A549 (cell line): ENCODE data around the gene MCRIP1. TPM values are rescaled to one million over a fixed set of nuclear protein-coding genes. Genes with fewer than 3 reads are reported as not detected.

Experiments
- ATAC-seq, 2 experiments: fragments of 200-7000 bp in 1 of 2; fragments of >200 bp in 1 of 2; cut with Nextera tagmentation in 1 of 2; cut with Tn5 transposase in 1 of 2; 3 replicates each; pipeline versions ENCODE4 v1.8.0 to v1.9.1; 2018 to 2020; ENCODE audit warnings: mild to moderate bottlenecking in 1 of 2, moderate library complexity in 1 of 2
- CTCF ChIA-PET: fragments of 300-600 bp; sonication (Branson Sonifier 250); formaldehyde crosslinking; extraction: SDS; loops from one replicate; lab custom pipeline; 2021; ENCODE audit warnings: antibody characterized with exemption, inconsistent platforms; lab: Yijun Ruan, JAX
- POLR2A ChIA-PET: fragments of 350-600 bp; formaldehyde crosslinking; extraction: SDS; loops from one replicate; lab custom pipeline; 2021; ENCODE audit warnings: antibody characterized with exemption, inconsistent platforms; lab: Yijun Ruan, JAX
- DNase-seq, 2 experiments: peaks; one replicate each; pipeline versions ENCODE4 v3.0.0 to v3.0.0-alpha.2; 2011 to 2016; ENCODE audit warnings: low read depth in 1 of 2, low spot score in 1 of 2
- FAIRE-seq: peaks from 2 replicates; lab custom pipeline; 2011; peaks lifted over from hg19 to GRCh38; lab: Jason Lieb, UNC
- H3K27ac ChIP-seq, 2 experiments: fragments of >200 bp; sonication (Bioruptor Twin); formaldehyde crosslinking; 3 replicates each; pipeline ENCODE4 v1.5.1; 2016 to 2017
- H3K4me1 ChIP-seq: fragments of >200 bp; sonication (Bioruptor Twin); formaldehyde crosslinking; 3 replicates; pipeline ENCODE4 v1.6.1; 2016
- H3K4me2 ChIP-seq: fragments of >200 bp; sonication (Bioruptor Twin); formaldehyde crosslinking; 3 replicates; pipeline ENCODE4 v1.6.1; 2016
- H3K4me3 ChIP-seq: fragments of >200 bp; sonication (Bioruptor Twin); formaldehyde crosslinking; 3 replicates; pipeline ENCODE4 v1.5.1; 2016
- H3K9me3 ChIP-seq: fragments of >200 bp; sonication (Bioruptor Twin); formaldehyde crosslinking; 3 replicates; pipeline ENCODE4 v1.6.1; 2016
- CBX8 ChIP-seq: fragments of 200-600 bp; sonication (generic); IDR thresholded peaks from 2 replicates; pipeline ENCODE4 v1.6.1; 2016
- CHD4 ChIP-seq: fragments of 200-600 bp; sonication (generic); IDR thresholded peaks from 2 replicates; pipeline ENCODE4 v1.6.1; 2016; ENCODE audit warnings: antibody characterized with exemption, mild to moderate bottlenecking, borderline replicate concordance
- EHMT2 ChIP-seq: fragments of 200-600 bp; sonication (generic); IDR thresholded peaks from 2 replicates; pipeline ENCODE4 v1.6.1; 2016; ENCODE audit warnings: antibody characterized with exemption, low read depth, mild to moderate bottlenecking, moderate library complexity
- EP300 ChIP-seq, 2 experiments: fragments of >200 bp; sonication (Bioruptor Twin); formaldehyde crosslinking; IDR thresholded peaks; 2 replicates in 1 of 2; 3 replicates in 1 of 2; pipeline ENCODE4 v1.6.1; 2016 to 2017
- FOSL2 ChIP-seq, 2 experiments: fragments of 450-650 bp in 1 of 2; fragments of >200 bp in 1 of 2; sonication (Bioruptor Twin) in 1 of 2; formaldehyde crosslinking; IDR thresholded peaks; 2 replicates each; pipeline versions ENCODE4 v1.5.0 to v1.6.1; 2016 to 2020; ENCODE audit warnings: mild to moderate bottlenecking in 1 of 2, moderate library complexity in 1 of 2
- HOXA7 ChIP-seq: fragments of 250-450 bp; sonication (Bioruptor Pico); IDR thresholded peaks from 2 replicates; pipeline ENCODE4 v1.5.0; 2020; ENCODE audit warnings: mild to moderate bottlenecking, moderate library complexity
- HOXB5 ChIP-seq: fragments of 250-450 bp; sonication (Bioruptor Pico); IDR thresholded peaks from 2 replicates; pipeline ENCODE4 v1.5.0; 2020; ENCODE audit warnings: mild to moderate bottlenecking, moderate library complexity
- NFE2L2 ChIP-seq: fragments of 150-350 bp; conservative IDR thresholded peaks from 2 replicates; pipeline ENCODE4 v1.6.1; 2014; ENCODE audit warnings: low read length
- NR3C1 ChIP-seq: fragments of >200 bp; sonication (Bioruptor Twin); formaldehyde crosslinking; IDR thresholded peaks from 3 replicates; pipeline ENCODE4 v1.6.1; 2017
- PHF8 ChIP-seq: fragments of 200-600 bp; sonication (generic); IDR thresholded peaks from 2 replicates; pipeline ENCODE4 v1.6.1; 2016; ENCODE audit warnings: low read depth, mild to moderate bottlenecking, antibody characterized with exemption, moderate library complexity, borderline replicate concordance
- POLR2A ChIP-seq: IDR thresholded peaks from 2 replicates; pipeline ENCODE4 v1.6.1; 2012; ENCODE audit warnings: mild to moderate bottlenecking, low read length
- RAD21 ChIP-seq, 2 experiments: fragments of >200 bp in 1 of 2; sonication (Bioruptor Twin) in 1 of 2; formaldehyde crosslinking in 1 of 2; IDR thresholded peaks in 1 of 2; conservative IDR thresholded peaks in 1 of 2; 2 replicates in 1 of 2; 3 replicates in 1 of 2; pipeline ENCODE4 v1.6.1; 2012 to 2018; ENCODE audit warnings: inconsistent platforms in 1 of 2
- RCOR1 ChIP-seq: fragments of 150-350 bp; IDR thresholded peaks from 2 replicates; pipeline ENCODE4 v1.6.1; 2014; ENCODE audit warnings: antibody characterized with exemption, low read length, low read depth
- RNF2 ChIP-seq: fragments of 200-600 bp; sonication (generic); IDR thresholded peaks from 2 replicates; pipeline ENCODE4 v1.6.1; 2016; ENCODE audit warnings: low read depth, mild to moderate bottlenecking, antibody characterized with exemption, moderate library complexity, borderline replicate concordance
- TP53 ChIP-seq: fragments of 250-450 bp; sonication (Bioruptor Pico); IDR thresholded peaks from 2 replicates; pipeline ENCODE4 v1.5.0; 2021; ENCODE audit warnings: mild to moderate bottlenecking, moderate library complexity
- ZFP36 ChIP-seq: fragments of 450-650 bp; IDR thresholded peaks from 2 replicates; pipeline ENCODE4 v1.6.1; 2014; ENCODE audit warnings: borderline replicate concordance; ENCODE audit not compliant: partially characterized antibody
- ZSCAN20 ChIP-seq: fragments of 250-450 bp; sonication (Bioruptor Pico); IDR thresholded peaks from 2 replicates; pipeline ENCODE4 v1.8.0; 2022; ENCODE audit warnings: mild to moderate bottlenecking, moderate library complexity
- WGBS: methylation state at CpG from one replicate; pipeline ENCODE4 v1.1.6; 2017; ENCODE audit errors: missing lambda C conversion rate; 5-methylcytosine and 5-hydroxymethylcytosine counted together
- polyA plus RNA-seq, 4 experiments: library from polyadenylated mRNA; depleted of rRNA in 3 of 4; stranded (reverse); fragments of >200 nt; fragmentation: RNase III in 1 of 4; extraction: RNeasy Plus Mini Kit Qiagen cat#74134 plus additional on column Dnase treatment in 1 of 4; gene quantifications; 2 replicates in 3 of 4; 3 replicates in 1 of 4; pipeline ENCODE4 v1.2.3, GENCODE V29; 2011 to 2017
- TF ChIP-seq, protein P1 (sequence below): IDR thresholded peaks from 2 replicates; pipeline ENCODE4 v1.6.1; 2012
- TF ChIP-seq, protein P2 (sequence below): fragments of >200 bp; sonication (Bioruptor Twin); formaldehyde crosslinking; IDR thresholded peaks from 2 replicates; pipeline ENCODE4 v1.6.1; 2016
- TF ChIP-seq, protein P3 (sequence below): IDR thresholded peaks from 2 replicates; pipeline ENCODE4 v1.6.1; 2012; ENCODE audit warnings: low read depth, borderline replicate concordance
- TF ChIP-seq, protein P4 (sequence below): fragments of 450-650 bp; IDR thresholded peaks from 2 replicates; pipeline ENCODE4 v1.6.1; 2014; ENCODE audit warnings: antibody characterized with exemption

The MCRIP1 gene
- polyA plus RNA-seq, 2 of the 4 experiments (the other 2 are of a cell fraction) = 32.0 to 51.0 TPM

DNA sequence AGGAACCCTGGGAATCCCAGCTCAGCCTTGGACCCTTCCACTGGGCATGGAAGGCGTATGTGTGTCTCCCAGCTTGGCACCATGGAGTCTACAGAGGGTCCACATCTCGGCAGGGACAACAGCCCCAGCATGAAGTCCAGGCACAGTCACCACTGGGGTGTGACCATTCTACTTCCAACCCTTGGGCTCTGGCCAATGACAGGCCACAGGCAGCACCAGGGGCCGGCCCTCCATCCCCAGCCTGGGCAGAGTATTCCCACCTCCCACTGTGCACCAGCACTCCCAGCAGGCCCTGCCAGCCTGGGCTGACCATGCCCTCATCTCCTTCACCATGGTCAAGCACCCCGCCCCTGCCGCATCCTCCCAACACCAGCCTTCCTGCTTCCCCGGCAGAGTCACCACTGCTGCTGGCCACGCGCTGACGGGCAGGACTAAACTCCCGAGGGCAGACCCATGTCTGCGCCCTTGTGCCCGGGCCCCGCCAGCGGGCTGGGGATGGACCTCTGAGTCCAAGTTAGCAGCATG, 11.3 kb upstream of the MCRIP1 start:
- WGBS = 90% methylated on average over 14 of the region's 14 CpGs
- POLR2A ChIA-PET = interaction anchor here (2.1 kb wide), 1 partner anchor 11 kb away, joined by 7 read pairs; the partner anchor contains the start of gene MCRIP1

DNA sequence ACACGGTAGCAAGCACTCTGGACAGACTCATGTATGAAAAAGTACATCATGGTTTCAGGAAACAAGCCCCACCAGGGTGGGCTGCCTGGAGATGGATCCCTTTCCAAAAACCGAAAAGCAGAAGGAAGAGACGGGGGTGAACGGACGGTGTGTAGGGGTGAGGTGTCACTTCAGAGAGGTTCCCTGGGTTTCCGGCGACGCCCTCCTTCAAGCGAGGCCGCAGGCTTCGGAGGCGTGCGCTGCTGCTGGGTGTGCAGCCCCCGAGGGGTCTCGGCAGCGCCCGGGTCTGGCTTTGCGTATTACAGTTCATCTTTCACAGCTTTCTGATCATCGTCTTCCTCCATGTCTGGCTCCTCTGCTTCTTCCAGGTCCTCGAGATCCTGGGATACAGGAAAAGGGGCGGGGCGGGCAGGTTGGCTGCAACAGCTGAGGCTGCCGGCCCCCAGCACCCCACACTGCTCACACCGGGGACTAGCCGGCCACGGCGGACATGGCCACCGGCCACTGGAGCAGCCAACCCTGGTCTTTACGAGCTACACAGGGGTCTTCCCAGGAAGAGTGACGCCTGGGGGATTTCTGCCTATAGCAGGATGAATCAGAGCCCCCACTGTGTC, 10.7 kb upstream of the MCRIP1 start:
- no peak for TF ChIP-seq TP53 (CRISPR knock-in tag)
- no peak for TF ChIP-seq FOSL2 (IDR thresholded peaks at IDR 0.05)
- no peak for TF ChIP-seq FOSL2 (CRISPR knock-in tag; IDR thresholded peaks at IDR 0.05)
- TF ChIP-seq CHD4 = no peak
- TF ChIP-seq EP300 (IDR thresholded peaks at IDR 0.05) = no peak
- TF ChIP-seq, protein P1, sequence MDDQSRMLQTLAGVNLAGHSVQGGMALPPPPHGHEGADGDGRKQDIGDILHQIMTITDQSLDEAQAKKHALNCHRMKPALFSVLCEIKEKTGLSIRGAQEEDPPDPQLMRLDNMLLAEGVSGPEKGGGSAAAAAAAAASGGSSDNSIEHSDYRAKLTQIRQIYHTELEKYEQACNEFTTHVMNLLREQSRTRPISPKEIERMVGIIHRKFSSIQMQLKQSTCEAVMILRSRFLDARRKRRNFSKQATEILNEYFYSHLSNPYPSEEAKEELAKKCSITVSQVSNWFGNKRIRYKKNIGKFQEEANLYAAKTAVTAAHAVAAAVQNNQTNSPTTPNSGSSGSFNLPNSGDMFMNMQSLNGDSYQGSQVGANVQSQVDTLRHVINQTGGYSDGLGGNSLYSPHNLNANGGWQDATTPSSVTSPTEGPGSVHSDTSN = no peak
- DNase-seq (no peak), ATAC-seq (no peak), FAIRE-seq (no peak)
- WGBS = 95% methylated on average over 29 of the region's 30 CpGs
- H3K4me2 ChIP-seq = no peak overlapping the region
- no peaks in the 10 kb centered on the region for H3K9me3 ChIP-seq
- no peak overlapping the region for H3K4me3 ChIP-seq
- H3K27ac ChIP-seq = no peak overlapping the region
- CTCF ChIA-PET = interaction anchor here (0.8 to 6.0 kb wide), 5 partner anchors 9 to 109 kb away, joined by 3 to 32 read pairs (median 4); no protein-coding TSS in a partner anchor
- H3K4me1 ChIP-seq = no peaks in the 10 kb centered on the region
- POLR2A ChIA-PET = interaction anchor here (2.0 to 2.1 kb wide), 2 partner anchors 11 to 17 kb away, joined by 5 to 7 read pairs; partner anchors contain the start of genes MCRIP1 and P4HB

More for the DNA sequence above, 11.3 kb upstream of the MCRIP1 start:
- no peak overlapping the region for H3K27ac ChIP-seq
- no peaks in the 10 kb centered on the region for H3K4me1 ChIP-seq
- peak; percentile 14 to 37; a peak in 4 of 6 replicates for ATAC-seq
- H3K4me3 ChIP-seq = no peak overlapping the region
- no peak overlapping the region for H3K4me2 ChIP-seq
- no peak for DNase-seq
- TF ChIP-seq, protein P2, sequence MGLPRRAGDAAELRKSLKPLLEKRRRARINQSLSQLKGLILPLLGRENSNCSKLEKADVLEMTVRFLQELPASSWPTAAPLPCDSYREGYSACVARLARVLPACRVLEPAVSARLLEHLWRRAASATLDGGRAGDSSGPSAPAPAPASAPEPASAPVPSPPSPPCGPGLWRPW = no peak
- TF ChIP-seq, protein P3, sequence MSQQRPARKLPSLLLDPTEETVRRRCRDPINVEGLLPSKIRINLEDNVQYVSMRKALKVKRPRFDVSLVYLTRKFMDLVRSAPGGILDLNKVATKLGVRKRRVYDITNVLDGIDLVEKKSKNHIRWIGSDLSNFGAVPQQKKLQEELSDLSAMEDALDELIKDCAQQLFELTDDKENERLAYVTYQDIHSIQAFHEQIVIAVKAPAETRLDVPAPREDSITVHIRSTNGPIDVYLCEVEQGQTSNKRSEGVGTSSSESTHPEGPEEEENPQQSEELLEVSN = no peak
- TF ChIP-seq, protein P4, sequence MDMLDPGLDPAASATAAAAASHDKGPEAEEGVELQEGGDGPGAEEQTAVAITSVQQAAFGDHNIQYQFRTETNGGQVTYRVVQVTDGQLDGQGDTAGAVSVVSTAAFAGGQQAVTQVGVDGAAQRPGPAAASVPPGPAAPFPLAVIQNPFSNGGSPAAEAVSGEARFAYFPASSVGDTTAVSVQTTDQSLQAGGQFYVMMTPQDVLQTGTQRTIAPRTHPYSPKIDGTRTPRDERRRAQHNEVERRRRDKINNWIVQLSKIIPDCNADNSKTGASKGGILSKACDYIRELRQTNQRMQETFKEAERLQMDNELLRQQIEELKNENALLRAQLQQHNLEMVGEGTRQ = no peak
- TF ChIP-seq HOXA7 (CRISPR knock-in tag) (no peak), HOXB5 (CRISPR knock-in tag) (no peak), PHF8 (no peak), RAD21 (conservative IDR thresholded peaks at IDR 0.05 in 1 of 2, IDR thresholded peaks at IDR 0.05 in 1 of 2) (no peak), NFE2L2 (no peak), POLR2A (no peak), TP53 (CRISPR knock-in tag) (no peak), EHMT2 (no peak), NR3C1 (no peak), RCOR1 (no peak), CBX8 (no peak), RNF2 (no peak), ZSCAN20 (CRISPR knock-in tag) (no peak), ZFP36 (no peak)
- TF ChIP-seq, protein P1 = no peak
- CTCF ChIA-PET = interaction anchor here (0.8 to 12.1 kb wide), 5 partner anchors 8 to 111 kb away, joined by 3 to 96 read pairs (median 5); no protein-coding TSS in a partner anchor
- no peak for FAIRE-seq
- no peaks in the 10 kb centered on the region for H3K9me3 ChIP-seq
